ENCODE data around the gene ABHD12B. TPM values are rescaled to one million over a fixed set of nuclear protein-coding genes. Genes with fewer than 3 reads are reported as not detected.

ABHD12B gene
- total and polyA plus RNA-seq, 2 of the 13 experiments (the other 11 are each of a cell fraction or from before 2014, with no cell fraction given) = not detected

- TF ChIP-seq YY1 (IDR thresholded peaks at IDR 0.05; ENCODE audit: insufficient read depth, insufficient replicate concordance, low read depth, low read length) = no peak
- TF ChIP-seq NFKBIZ (CRISPR knock-in tag; IDR thresholded peaks at IDR 0.05) = no peak
- no peak for TF ChIP-seq ZNF326 (CRISPR knock-in tag; IDR thresholded peaks at IDR 0.05; ENCODE audit: borderline replicate concordance)
- TF ChIP-seq FOXJ3 (CRISPR knock-in tag; IDR thresholded peaks at IDR 0.05; ENCODE audit: borderline replicate concordance) = peak; percentile 87
- TF ChIP-seq ZNF800 (CRISPR knock-in tag; IDR thresholded peaks at IDR 0.05) = peak; percentile 72; the same call in 1 of the 2 replicates
- TF ChIP-seq FOXA3 (CRISPR knock-in tag; IDR thresholded peaks at IDR 0.05) = peak; percentile 96
- TF ChIP-seq FOXO1 (CRISPR knock-in tag; IDR thresholded peaks at IDR 0.05) = peak; percentile 76; the same call in 1 of the 2 replicates
- TF ChIP-seq DR1 (CRISPR knock-in tag; IDR thresholded peaks at IDR 0.05) = no peak
- peak; percentile 66; the same call in 1 of the 2 replicates for TF ChIP-seq IRF2 (CRISPR knock-in tag; IDR thresholded peaks at IDR 0.05)
- TF ChIP-seq FOXP1 (IDR thresholded peaks at IDR 0.05) = no peak
- peak; percentile 53; the same call in 1 of the 2 replicates for TF ChIP-seq FOXP1 (CRISPR knock-in tag; IDR thresholded peaks at IDR 0.05)
- TF ChIP-seq ZNF598 (CRISPR knock-in tag; IDR thresholded peaks at IDR 0.05; ENCODE audit: borderline replicate concordance) = 0 out of 2 replicates have a peak, but pooled peaks have one; percentile 35
- TF ChIP-seq ZC3H13 (CRISPR knock-in tag; IDR thresholded peaks at IDR 0.05) = no peak
- TF ChIP-seq ZNF609 (CRISPR knock-in tag; IDR thresholded peaks at IDR 0.05; ENCODE audit: borderline replicate concordance) = peak; percentile 78
- no peak for TF ChIP-seq ZC3H4 (CRISPR knock-in tag; IDR thresholded peaks at IDR 0.05; ENCODE audit: borderline replicate concordance)
- TF ChIP-seq ASH2L (IDR thresholded peaks at IDR 0.05; ENCODE audit: insufficient read length, low read depth, low read length) = peak; percentile 58
- TF ChIP-seq ZNF383 (CRISPR knock-in tag; IDR thresholded peaks at IDR 0.05; ENCODE audit: borderline replicate concordance) = 0 out of 2 replicates have a peak, but pooled peaks have one; percentile 62
- no peak for TF ChIP-seq ZNF33A (CRISPR knock-in tag; IDR thresholded peaks at IDR 0.05; ENCODE audit: borderline replicate concordance)
- no peak for TF ChIP-seq ZNF841 (CRISPR knock-in tag; IDR thresholded peaks at IDR 0.05; ENCODE audit: borderline replicate concordance)
- peak; percentile 80; the same call in 1 of the 2 replicates for TF ChIP-seq ZNF710 (CRISPR knock-in tag; IDR thresholded peaks at IDR 0.05; ENCODE audit: borderline replicate concordance)
Measured at GRCh38 chr14:50935126-50936015, 63.5 kb downstream of the ABHD12B start (continued).
